H1 (cell line): Measurements from ENCODE around the gene MSL3B.

Experiments
- CTCF ChIA-PET: fragments of 300-600 bp; sonication (Branson Sonifier 250); formaldehyde crosslinking; loops from one replicate; lab custom pipeline; 2021; ENCODE audit not compliant: partially characterized antibody; lab: Charles Lee
- POLR2A ChIA-PET: fragments of 300-600 bp; sonication (Branson Sonifier 250); formaldehyde crosslinking; loops from one replicate; lab custom pipeline; 2021; ENCODE audit warnings: inconsistent platforms; ENCODE audit not compliant: partially characterized antibody; lab: Charles Lee
- DNase-seq, 2 experiments: peaks; one replicate each; pipeline versions ENCODE4 v3.0.0 to v3.0.0-alpha.2; 2010 to 2022; ENCODE audit warnings: low spot score in 2 of 2, low read depth in 1 of 2, mixed read lengths in 1 of 2
- FAIRE-seq: peaks from 2 replicates; lab custom pipeline; 2011; peaks lifted over from hg19 to GRCh38; lab: Jason Lieb, UNC
- H2AFZ ChIP-seq: 2 replicates; pipeline ENCODE4 v1.8.1; 2012; ENCODE audit warnings: low read length, inconsistent platforms
- H2AK5ac ChIP-seq: 2 replicates; pipeline ENCODE4 v1.6.1; 2013; ENCODE audit warnings: low read depth, low read length
- H2BK120ac ChIP-seq: replicated peaks from 2 replicates; pipeline ENCODE3; 2013; ENCODE audit warnings: low read depth, low read length, inconsistent platforms
- H2BK12ac ChIP-seq: 2 replicates; pipeline ENCODE4 v1.6.1; 2013; ENCODE audit warnings: low read depth, low read length
- H2BK15ac ChIP-seq: 2 replicates; pipeline ENCODE4 v1.6.1; 2013; ENCODE audit warnings: low read length
- H2BK20ac ChIP-seq: 2 replicates; pipeline ENCODE4 v1.6.1; 2013; ENCODE audit warnings: low read length
- H2BK5ac ChIP-seq: 2 replicates; pipeline ENCODE4 v1.6.1; 2013; ENCODE audit warnings: low read depth, low read length
- H3K14ac ChIP-seq: 2 replicates; pipeline ENCODE4 v1.6.1; 2013; ENCODE audit warnings: inconsistent platforms; ENCODE audit not compliant: insufficient read length
- H3K18ac ChIP-seq: 2 replicates; pipeline ENCODE4 v1.6.1; 2013; ENCODE audit warnings: low read length; ENCODE audit errors: extremely low read depth
- H3K23ac ChIP-seq: 2 replicates; pipeline ENCODE4 v1.6.1; 2013; ENCODE audit warnings: inconsistent platforms; ENCODE audit not compliant: insufficient read length
- H3K23me2 ChIP-seq: 2 replicates; pipeline ENCODE4 v1.6.1; 2013; ENCODE audit warnings: low read depth, low read length
- H3K27ac ChIP-seq: 2 replicates; pipeline ENCODE4 v1.6.1; 2011; ENCODE audit warnings: low read depth, low read length, inconsistent platforms
- H3K27me3 ChIP-seq, 4 experiments: replicated peaks in 1 of 4; 1 replicate in 1 of 4; 2 replicates in 3 of 4; pipeline versions ENCODE4 v1.6.1 to v1.8.1; 2011 to 2013; ENCODE audit warnings: low read length in 3 of 4, mild to moderate bottlenecking in 3 of 4, inconsistent platforms in 2 of 4, mixed read lengths in 2 of 4, moderate library complexity in 1 of 4; ENCODE audit not compliant: control insufficient read depth in 3 of 4, insufficient read depth in 3 of 4; ENCODE audit errors: extremely low read depth in 1 of 4
- H3K36me3 ChIP-seq, 4 experiments: 2 replicates each; pipeline versions ENCODE4 v1.6.1 to v1.8.1; 2011 to 2013; ENCODE audit warnings: mild to moderate bottlenecking in 4 of 4, low read length in 3 of 4, moderate library complexity in 2 of 4, control low read depth in 1 of 4, inconsistent platforms in 1 of 4; ENCODE audit not compliant: insufficient read depth in 4 of 4, control insufficient read depth in 2 of 4
- H3K4ac ChIP-seq: replicated peaks from 2 replicates; pipeline ENCODE3; 2013; ENCODE audit warnings: low read length, low read depth, mixed read lengths, inconsistent platforms; ENCODE audit not compliant: insufficient read length
- H3K4me1 ChIP-seq, 4 experiments: replicated peaks in 1 of 4; 1 replicate in 1 of 4; 2 replicates in 3 of 4; pipeline versions ENCODE4 v1.6.1 to v1.8.1; 2011 to 2013; ENCODE audit warnings: low read length in 3 of 4, inconsistent platforms in 2 of 4, mixed read lengths in 1 of 4; ENCODE audit not compliant: insufficient read depth in 4 of 4, control insufficient read depth in 3 of 4
- H3K4me2 ChIP-seq, 2 experiments: 2 replicates each; pipeline versions ENCODE4 v1.6.1 to v1.8.1; 2011 to 2013; ENCODE audit warnings: low read depth in 2 of 2, low read length in 2 of 2, control low read depth in 1 of 2, inconsistent platforms in 1 of 2, mild to moderate bottlenecking in 1 of 2; ENCODE audit not compliant: insufficient read depth in 1 of 2
- H3K4me3 ChIP-seq, 4 experiments: fragments of 200-600, 300-600 bp in 1 of 4; sonication (generic), shearing (Covaris generic), sonication (Bioruptor Twin) in 1 of 4; 2 replicates each; pipeline versions ENCODE4 v1.5.1 to v1.8.1; 2011 to 2016; ENCODE audit warnings: low read length in 4 of 4, low read depth in 3 of 4, control low read depth in 2 of 4, inconsistent platforms in 2 of 4, mild to moderate bottlenecking in 2 of 4, mixed read lengths in 1 of 4, moderate library complexity in 1 of 4; ENCODE audit not compliant: insufficient read depth in 2 of 4; ENCODE audit errors: extremely low read depth in 1 of 4
- H3K56ac ChIP-seq: replicated peaks from 2 replicates; pipeline ENCODE3; 2013; ENCODE audit warnings: low read depth, mild to moderate bottlenecking, mixed read lengths, low read length, inconsistent platforms; ENCODE audit not compliant: insufficient read length
- H3K79me1 ChIP-seq: 2 replicates; pipeline ENCODE4 v1.6.1; 2013; ENCODE audit warnings: low read depth, low read length, control low read depth
- H3K79me2 ChIP-seq, 2 experiments: 2 replicates each; pipeline versions ENCODE4 v1.6.1 to v1.8.1; 2012 to 2013; ENCODE audit warnings: low read length in 2 of 2, mild to moderate bottlenecking in 2 of 2, inconsistent platforms in 1 of 2; ENCODE audit not compliant: insufficient read depth in 2 of 2, control insufficient read depth in 1 of 2
- H3K9ac ChIP-seq, 4 experiments: replicated peaks in 1 of 4; 1 replicate in 1 of 4; 2 replicates in 3 of 4; pipeline versions ENCODE4 v1.6.1 to v1.8.1; 2011 to 2013; ENCODE audit warnings: low read depth in 3 of 4, low read length in 3 of 4, control low read depth in 2 of 4, mild to moderate bottlenecking in 2 of 4, moderate library complexity in 2 of 4, inconsistent platforms in 1 of 4; ENCODE audit errors: extremely low read depth in 1 of 4
- H3K9me3 ChIP-seq, 2 experiments: 2 replicates each; pipeline versions ENCODE4 v1.6.1 to v1.8.1; 2012 to 2013; ENCODE audit warnings: mild to moderate bottlenecking in 2 of 2, moderate library complexity in 2 of 2, control low read depth in 1 of 2, inconsistent platforms in 1 of 2, low read depth in 1 of 2, low read length in 1 of 2, mixed read lengths in 1 of 2; ENCODE audit not compliant: insufficient read depth in 2 of 2
- H4K20me1 ChIP-seq, 2 experiments: replicated peaks in 1 of 2; 2 replicates each; pipeline versions ENCODE3 to v1.8.1; 2011 to 2013; ENCODE audit warnings: inconsistent platforms in 2 of 2, low read length in 2 of 2, mild to moderate bottlenecking in 1 of 2; ENCODE audit not compliant: insufficient read depth in 2 of 2, control insufficient read depth in 1 of 2
- H4K5ac ChIP-seq: 2 replicates; pipeline ENCODE4 v1.6.1; 2013; ENCODE audit warnings: low read length, low read depth, mixed read lengths, inconsistent platforms; ENCODE audit not compliant: insufficient read length
- H4K8ac ChIP-seq: 2 replicates; pipeline ENCODE4 v1.8.0; 2013; ENCODE audit warnings: mild to moderate bottlenecking, moderate library complexity, low read length, inconsistent platforms; ENCODE audit not compliant: insufficient read depth; ENCODE audit errors: extremely low read depth
- H4K91ac ChIP-seq: replicated peaks from 2 replicates; pipeline ENCODE3; 2013; ENCODE audit warnings: low read length, mixed read lengths, inconsistent platforms; ENCODE audit not compliant: insufficient read length
- BCL11A ChIP-seq, 2 experiments: IDR thresholded peaks; one replicate each; pipeline ENCODE4 v1.6.1; 2011; ENCODE audit warnings: low read depth in 2 of 2, low read length in 2 of 2, mild to moderate bottlenecking in 2 of 2
- CBX8 ChIP-seq: fragments of 300-800, 300-1000 bp; sonication (generic); IDR thresholded peaks from 2 replicates; pipeline ENCODE4 v1.7.1; 2016; ENCODE audit warnings: low read depth, low read length, borderline replicate concordance
- JUN ChIP-seq: IDR thresholded peaks from 2 replicates; pipeline ENCODE4 v1.6.1; 2011; ENCODE audit warnings: low read depth, mild to moderate bottlenecking, improper control_type of control experiment, low read length
- NRF1 ChIP-seq: IDR thresholded peaks from 2 replicates; pipeline ENCODE4 v1.6.1; 2011; ENCODE audit warnings: mild to moderate bottlenecking, low read depth, low read length, improper control_type of control experiment
- PHF8 ChIP-seq: fragments of 200-600 bp; sonication (generic); conservative IDR thresholded peaks from 2 replicates; pipeline ENCODE4 v1.7.1; 2012; ENCODE audit warnings: low read depth, mild to moderate bottlenecking, inconsistent platforms, low read length, moderate library complexity
- POLR2A ChIP-seq, 2 experiments: IDR thresholded peaks; 1 replicate in 1 of 2; 2 replicates in 1 of 2; pipeline ENCODE4 v1.6.1; 2011; ENCODE audit warnings: low read depth in 2 of 2, low read length in 2 of 2, mild to moderate bottlenecking in 2 of 2; ENCODE audit errors: control extremely low read depth in 1 of 2
- RNF2 ChIP-seq: fragments of 200-900, 300-1000 bp; sonication (generic); IDR thresholded peaks from 2 replicates; pipeline ENCODE4 v1.7.1; 2016; ENCODE audit warnings: borderline replicate concordance, low read depth, mild to moderate bottlenecking, antibody characterized with exemption, low read length; ENCODE audit not compliant: poor library complexity, severe bottlenecking; ENCODE audit errors: missing control alignments
- TAF7 ChIP-seq: optimal IDR thresholded peaks from 2 replicates; pipeline ENCODE3; 2011; ENCODE audit warnings: low read depth, mild to moderate bottlenecking, inconsistent platforms, low read length, moderate library complexity, borderline replicate concordance
- WGBS, 2 experiments: shearing (Covaris generic) in 1 of 2; methylation state at CpG; one replicate each; pipeline versions ENCODE4 v1.1.6 to v1.1.7; 2013 to 2015; ENCODE audit warnings: low lambda C conversion rate in 2 of 2, mixed read lengths in 2 of 2, inconsistent platforms in 1 of 2, low coverage in 1 of 2, missing lambda C conversion rate in 1 of 2; ENCODE audit not compliant: insufficient replicate concordance in 2 of 2, insufficient coverage in 1 of 2, insufficient read length in 1 of 2; ENCODE audit errors: extremely low coverage in 1 of 2, missing lambda C conversion rate in 1 of 2; 5-methylcytosine and 5-hydroxymethylcytosine counted together

Gene MSL3B

GRCh38 chr2:233816771-233817170, 51.4 kb downstream of the MSL3B start:
- no peak overlapping the region for H2AFZ ChIP-seq
- H2BK15ac ChIP-seq, result no peak overlapping the region
- no peaks in the 10 kb centered on the region for H3K4me1 ChIP-seq
- no peak overlapping the region for H3K27ac ChIP-seq
- no peaks in the 10 kb centered on the region for H3K79me2 ChIP-seq
- no peak overlapping the region for H2BK20ac ChIP-seq
- H3K4ac ChIP-seq, result no peak overlapping the region
- no peak overlapping the region for H3K56ac ChIP-seq
- CTCF ChIA-PET, result interaction anchor here (2.6 kb wide), 1 partner anchor 15 kb away, joined by 11 read pairs; no protein-coding TSS in a partner anchor
- H2BK120ac ChIP-seq, result no peak overlapping the region
- no peak overlapping the region for H4K91ac ChIP-seq
- no peak for DNase-seq
- no peak overlapping the region for H3K9ac ChIP-seq
- no peaks in the 10 kb centered on the region for H3K79me1 ChIP-seq
- no peak overlapping the region for H3K4me3 ChIP-seq
- H2AK5ac ChIP-seq, result no peak overlapping the region
- no peak overlapping the region for H2BK12ac ChIP-seq
- TF ChIP-seq CBX8, result no peak
- TF ChIP-seq BCL11A (IDR thresholded peaks at IDR 0.05; ENCODE audit: low read depth in 2 of 2, low read length in 2 of 2), result no peak
- TF ChIP-seq JUN, result no peak
- TF ChIP-seq PHF8, result no peak
- no peak for TF ChIP-seq NRF1
- no peak for TF ChIP-seq RNF2
- TF ChIP-seq TAF7, result no peak
- TF ChIP-seq POLR2A (IDR thresholded peaks at IDR 0.05; ENCODE audit: control extremely low read depth in 1 of 2, low read depth in 2 of 2, low read length in 2 of 2), result no peak
- TF ChIP-seq, all 59 proteins: peak for 0
- POLR2A ChIA-PET, result no interaction called here
- no peaks in the 10 kb centered on the region for H3K36me3 ChIP-seq
- H4K20me1 ChIP-seq, result no peaks in the 10 kb centered on the region
- no peaks in the 10 kb centered on the region for H3K9me3 ChIP-seq
- WGBS, 2 experiments, result 91% methylated on average over 4 of the region's 4 CpGs; no CpG with 5 or more reads in 1 of the 2 experiments
- H3K27me3 ChIP-seq, result no peaks in the 10 kb centered on the region
- no peak overlapping the region for H4K8ac ChIP-seq
- H2BK5ac ChIP-seq, result no peak overlapping the region
- FAIRE-seq, result no peak
- no peak overlapping the region for H3K18ac ChIP-seq
- no peak overlapping the region for H4K5ac ChIP-seq
- no peak overlapping the region for H3K23ac ChIP-seq
- no peaks in the 10 kb centered on the region for H3K23me2 ChIP-seq
- H3K14ac ChIP-seq, result no peak overlapping the region
- no peak overlapping the region for H3K4me2 ChIP-seq
